Measurements from ENCODE around the gene ULK1.

The ULK1 gene

DNA sequence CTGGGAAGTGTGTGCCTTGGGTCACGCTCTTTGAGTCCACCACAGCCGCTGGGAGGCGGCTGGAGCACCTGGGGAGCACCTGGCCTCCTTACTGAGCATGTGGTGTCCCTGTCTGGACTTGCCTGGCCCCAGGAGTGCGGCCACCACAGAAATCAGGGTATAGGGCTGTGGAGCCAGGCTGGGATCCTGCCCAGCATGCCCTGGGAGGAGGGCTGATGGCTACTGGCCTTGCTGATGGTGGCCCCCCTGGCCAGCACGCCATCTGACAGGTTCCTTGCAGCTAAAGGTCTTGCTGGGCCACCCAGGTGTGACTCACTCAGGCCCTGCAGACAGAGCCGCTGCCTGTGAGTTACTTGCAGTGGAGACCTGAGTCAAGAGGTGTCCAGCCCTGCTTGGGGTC is 6.0 kb downstream of the ULK1 start:
- H3K4me3 ChIP-seq (ENCODE audit: low read depth, low read length), result no peak overlapping the region
- DNase-seq (ENCODE audit: low read depth), result no peak
- TF ChIP-seq, protein P1, sequence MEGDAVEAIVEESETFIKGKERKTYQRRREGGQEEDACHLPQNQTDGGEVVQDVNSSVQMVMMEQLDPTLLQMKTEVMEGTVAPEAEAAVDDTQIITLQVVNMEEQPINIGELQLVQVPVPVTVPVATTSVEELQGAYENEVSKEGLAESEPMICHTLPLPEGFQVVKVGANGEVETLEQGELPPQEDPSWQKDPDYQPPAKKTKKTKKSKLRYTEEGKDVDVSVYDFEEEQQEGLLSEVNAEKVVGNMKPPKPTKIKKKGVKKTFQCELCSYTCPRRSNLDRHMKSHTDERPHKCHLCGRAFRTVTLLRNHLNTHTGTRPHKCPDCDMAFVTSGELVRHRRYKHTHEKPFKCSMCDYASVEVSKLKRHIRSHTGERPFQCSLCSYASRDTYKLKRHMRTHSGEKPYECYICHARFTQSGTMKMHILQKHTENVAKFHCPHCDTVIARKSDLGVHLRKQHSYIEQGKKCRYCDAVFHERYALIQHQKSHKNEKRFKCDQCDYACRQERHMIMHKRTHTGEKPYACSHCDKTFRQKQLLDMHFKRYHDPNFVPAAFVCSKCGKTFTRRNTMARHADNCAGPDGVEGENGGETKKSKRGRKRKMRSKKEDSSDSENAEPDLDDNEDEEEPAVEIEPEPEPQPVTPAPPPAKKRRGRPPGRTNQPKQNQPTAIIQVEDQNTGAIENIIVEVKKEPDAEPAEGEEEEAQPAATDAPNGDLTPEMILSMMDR (IDR thresholded peaks at IDR 0.05; ENCODE audit: control insufficient read depth, extremely low read depth, insufficient read depth), result no peak

DNA sequence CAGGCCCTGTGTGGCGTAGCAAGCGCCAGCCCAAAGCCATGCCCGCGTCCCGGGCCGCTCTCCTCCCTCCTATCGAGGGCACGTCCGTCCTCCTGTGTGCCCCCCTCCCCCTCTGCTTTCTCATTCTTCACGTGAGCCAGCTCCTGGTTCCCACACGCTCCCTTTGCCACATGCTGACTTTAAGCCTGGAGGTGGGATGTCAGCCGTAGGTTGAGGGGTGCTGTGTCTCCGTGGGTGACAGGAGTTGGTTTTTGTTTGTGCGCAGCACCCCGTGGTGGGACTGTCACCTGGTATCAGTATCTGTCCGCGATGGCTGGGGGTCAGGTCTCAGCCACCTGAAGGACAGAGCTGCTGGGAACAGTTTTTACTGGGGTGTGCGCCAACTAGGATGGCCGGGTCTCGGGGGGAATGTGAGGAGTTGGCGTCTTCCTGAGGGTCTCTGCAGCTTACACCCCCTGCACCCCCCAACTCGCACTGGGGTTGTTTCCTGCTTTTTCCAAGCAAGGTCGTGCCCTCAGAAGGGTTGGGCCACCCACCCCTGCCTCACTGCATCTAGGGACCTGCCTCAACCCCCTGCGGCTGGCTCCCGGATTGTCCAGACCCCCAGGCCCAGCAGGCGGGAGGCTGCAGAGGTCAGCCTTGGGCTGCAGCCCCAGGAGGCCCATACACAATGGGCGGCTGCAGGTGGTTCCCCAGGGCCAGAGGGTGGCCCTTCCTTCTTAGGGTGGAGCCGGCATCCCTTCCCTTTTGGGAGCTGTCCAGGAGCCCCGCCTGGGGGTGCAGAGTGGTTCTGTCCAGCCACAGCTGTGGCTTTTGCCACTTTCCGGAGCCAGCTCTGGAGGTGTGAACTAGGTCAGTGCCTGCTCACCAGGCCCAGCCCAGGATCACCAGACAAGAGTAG is 7.3 kb downstream of the ULK1 start:
- no peak overlapping the region for H3K4me3 ChIP-seq (ENCODE audit: low read depth, low read length)
- TF ChIP-seq, protein P1 (IDR thresholded peaks at IDR 0.05; ENCODE audit: control insufficient read depth, extremely low read depth, insufficient read depth), result no peak
- no peak for DNase-seq (ENCODE audit: low read depth)

DNA sequence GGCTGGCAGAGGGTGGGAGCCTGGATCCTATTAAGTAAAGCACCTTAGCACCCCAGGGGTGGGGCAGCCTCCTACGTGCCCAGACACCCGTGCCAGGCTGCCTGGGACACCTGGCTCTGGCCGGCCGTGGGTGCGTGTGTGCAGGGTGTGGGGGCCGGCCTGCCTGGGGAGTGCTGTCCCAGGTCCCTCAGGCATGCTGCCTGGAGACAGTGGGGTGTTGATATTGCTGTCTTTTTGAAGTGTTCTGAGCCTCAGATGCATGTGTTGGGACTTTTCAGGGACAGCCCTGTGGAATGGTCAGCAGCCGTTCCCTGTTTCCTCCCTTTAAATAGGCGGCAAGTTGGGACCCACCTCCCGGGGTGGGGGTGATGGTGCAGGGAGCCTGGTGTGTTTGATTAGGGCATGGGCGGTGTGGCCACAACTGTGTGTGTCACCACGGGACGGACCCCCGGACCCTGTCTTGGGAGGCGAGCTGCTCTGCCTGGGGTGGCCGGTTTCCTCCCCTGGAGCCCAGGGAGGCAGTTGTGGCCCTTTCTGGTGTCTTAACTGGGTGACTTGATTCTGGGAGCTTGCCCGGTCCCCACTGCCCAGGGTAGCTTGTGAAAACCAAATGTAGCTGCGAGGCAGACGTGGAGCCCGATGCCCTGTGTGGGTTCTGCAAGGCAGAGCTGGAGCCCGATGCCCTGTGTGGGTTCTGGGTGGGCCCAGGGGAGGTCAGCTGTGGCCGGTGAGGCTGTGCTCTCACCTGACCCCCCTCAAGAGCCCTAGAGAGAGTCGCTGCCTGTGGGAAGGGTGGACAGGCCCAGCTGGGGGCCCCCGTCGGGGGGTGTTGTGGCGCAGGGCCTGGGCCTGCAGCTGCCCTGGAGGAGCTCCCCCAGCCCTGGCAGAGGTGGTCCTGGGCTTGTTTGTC is 8.2 kb downstream of the ULK1 start:
- TF ChIP-seq, protein P1 (IDR thresholded peaks at IDR 0.05; ENCODE audit: control insufficient read depth, extremely low read depth, insufficient read depth), result no peak
- H3K4me3 ChIP-seq (ENCODE audit: low read depth, low read length), result no peak overlapping the region
- DNase-seq (ENCODE audit: low read depth), result no peak

DNA sequence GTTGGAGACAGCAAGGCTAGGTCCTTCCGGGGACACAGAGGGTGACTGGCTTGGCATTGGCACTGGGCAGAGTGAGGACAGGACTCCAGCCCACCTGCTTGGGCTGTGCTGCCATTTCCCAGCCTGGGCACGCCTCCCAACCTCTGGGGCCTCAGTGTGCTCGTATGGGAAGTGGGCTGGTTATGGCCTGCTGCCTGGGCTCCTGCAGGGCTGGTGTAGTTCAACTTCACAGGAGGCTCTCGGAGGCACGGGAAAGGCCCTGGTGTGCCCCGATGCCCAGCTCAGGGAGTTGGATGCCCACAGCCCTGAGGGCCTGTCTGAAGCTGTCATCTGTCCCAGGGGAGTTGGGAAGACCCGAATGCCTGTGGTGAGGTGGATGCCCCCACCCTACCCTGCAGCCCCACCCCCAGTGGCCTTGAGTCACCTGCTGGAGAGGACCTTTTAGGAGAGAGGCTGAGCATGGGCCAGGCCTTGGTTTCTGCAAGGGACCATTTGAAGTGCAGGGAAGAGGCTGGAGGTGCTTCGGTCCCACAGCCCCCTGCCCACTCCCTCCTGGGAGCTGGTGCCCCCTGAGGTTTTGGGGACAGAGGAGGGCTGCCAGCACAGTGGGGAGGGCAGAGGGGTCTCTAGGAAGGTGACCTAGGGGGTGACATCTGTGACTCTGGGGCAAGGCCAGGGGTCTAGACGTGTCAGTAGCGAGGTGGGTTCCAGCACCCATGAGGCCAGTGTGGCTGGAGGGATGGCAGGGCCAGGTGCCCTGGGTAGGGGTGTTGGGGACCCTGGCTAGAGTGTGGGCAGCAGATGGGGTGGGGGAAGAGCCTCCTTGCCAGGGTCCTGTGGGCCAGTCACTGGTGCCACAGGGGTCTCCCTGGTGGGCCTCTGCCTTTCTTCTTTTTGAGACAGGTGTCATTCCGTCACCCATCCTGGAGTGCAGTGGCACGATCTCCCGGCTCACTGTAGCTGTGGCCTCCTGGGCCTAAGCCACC is 9.1 kb downstream of the ULK1 start:
- TF ChIP-seq, protein P1 (IDR thresholded peaks at IDR 0.05; ENCODE audit: control insufficient read depth, extremely low read depth, insufficient read depth), result no peak
- no peak overlapping the region for H3K4me3 ChIP-seq (ENCODE audit: low read depth, low read length)
- no peak for DNase-seq (ENCODE audit: low read depth)

DNA sequence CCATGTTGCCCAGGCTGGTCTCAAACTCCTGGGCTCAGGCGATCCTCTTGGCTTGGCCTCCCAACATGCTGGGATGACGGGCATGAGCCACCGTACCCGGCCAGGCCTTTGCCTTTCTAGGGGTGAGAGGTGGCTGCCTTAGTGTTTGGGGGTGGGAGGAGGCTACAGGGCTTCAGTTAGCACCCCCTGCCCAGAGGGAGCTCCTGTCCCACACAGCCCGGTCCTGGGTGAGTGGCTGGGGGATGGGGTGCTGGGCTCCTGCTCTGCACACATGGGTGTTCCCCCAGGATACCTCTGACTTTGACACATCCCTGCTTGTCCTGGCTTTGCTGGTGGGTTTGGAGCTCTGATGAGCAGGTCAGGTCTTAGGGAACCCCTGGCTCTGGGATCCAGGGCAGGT is 9.9 kb downstream of the ULK1 start:
- no peak overlapping the region for H3K4me3 ChIP-seq (ENCODE audit: low read depth, low read length)
- DNase-seq (ENCODE audit: low read depth), result no peak
- TF ChIP-seq, protein P1 (IDR thresholded peaks at IDR 0.05; ENCODE audit: control insufficient read depth, extremely low read depth, insufficient read depth), result no peak

DNA sequence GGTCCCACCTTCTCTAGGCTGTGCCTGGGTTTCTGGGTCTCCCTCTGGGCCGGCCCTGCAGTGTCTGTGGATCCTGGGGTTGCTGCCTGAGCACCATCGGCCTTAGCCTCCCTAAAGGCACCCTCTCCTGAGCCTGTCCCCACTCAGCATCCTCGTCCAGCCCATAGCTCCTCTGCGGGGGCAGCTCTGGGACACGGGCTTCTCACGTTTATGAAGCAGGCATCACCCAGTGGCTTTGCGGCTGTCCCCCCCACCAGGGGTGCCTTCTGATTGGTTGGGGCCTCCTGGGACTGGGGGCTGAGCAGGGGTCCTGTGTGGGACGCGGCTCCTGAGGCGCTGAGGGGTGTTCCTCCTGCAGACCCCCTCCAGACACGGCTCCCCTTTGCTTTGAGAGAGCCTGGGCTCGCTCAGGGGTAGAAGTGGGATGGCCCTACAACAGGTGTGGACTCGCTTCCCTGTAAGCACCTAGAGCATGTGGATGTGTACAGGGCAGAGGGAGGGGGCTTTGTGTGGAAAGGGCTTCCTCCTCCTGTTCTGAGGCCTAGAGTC is 10.7 kb downstream of the ULK1 start:
- no peak for DNase-seq (ENCODE audit: low read depth)
- H3K4me3 ChIP-seq (ENCODE audit: low read depth, low read length), result no peak overlapping the region
- TF ChIP-seq, protein P1 (IDR thresholded peaks at IDR 0.05; ENCODE audit: control insufficient read depth, extremely low read depth, insufficient read depth), result no peak

Measured in LNCaP clone FGC (cell line).